ENCODE results near the gene SOX10. TPM values are rescaled to one million over a fixed set of nuclear protein-coding genes. Genes with fewer than 3 reads are reported as not detected.

The SOX10 gene
- total and polyA plus RNA-seq, 2 donors (not counting 1 experiment from before 2014, with no cell fraction given) = not detected

- H3K27ac ChIP-seq (ENCODE audit: low read length in 2 of 2) = no peak overlapping the region
- H3K4me3 Mint-ChIP-seq = no peak overlapping the region
- peaks cover 19% of the 10 kb centered on the region for H3K4me1 Mint-ChIP-seq
- no peaks in the 10 kb centered on the region for H3K27me3 Mint-ChIP-seq
- no peak overlapping the region for H3K27ac Mint-ChIP-seq
- H3K4me3 ChIP-seq (ENCODE audit: control extremely low read depth in 1 of 5, extremely low read depth in 1 of 5, insufficient read depth in 1 of 5, low read depth in 2 of 5, low read length in 4 of 5) = no peak overlapping the region
- TF ChIP-seq EZH2 (IDR thresholded peaks at IDR 0.05; ENCODE audit: borderline replicate concordance, insufficient read depth, low read depth, low read length, poor library complexity, severe bottlenecking) = no peak
- TF ChIP-seq CTCF (IDR thresholded peaks at IDR 0.05) = no peak
- H2AFZ ChIP-seq (ENCODE audit: insufficient read depth, low read depth, low read length, poor library complexity, severe bottlenecking) = no peak overlapping the region
- H3K36me3 ChIP-seq (replicated peaks in 1 of 2; ENCODE audit: control extremely low read depth in 1 of 2, control insufficient read depth in 1 of 2, extremely low read depth in 1 of 2, insufficient read depth in 2 of 2, low read length in 1 of 2) = peaks cover 0 to 52% of the 10 kb centered on the region in 2 experiments
- peaks cover 3% of the 10 kb centered on the region for H3K79me2 ChIP-seq (ENCODE audit: control insufficient read depth, insufficient read depth, low read length)
- H3K4me2 ChIP-seq (replicated peaks; ENCODE audit: low read depth, low read length, poor library complexity, severe bottlenecking) = no peak overlapping the region
- no peaks in the 10 kb centered on the region for H3K9me3 Mint-ChIP-seq (ENCODE audit: insufficient read depth)
- peaks cover 3 to 12% of the 10 kb centered on the region in 2 donors for H3K4me1 ChIP-seq (ENCODE audit: control insufficient read depth in 2 of 2, insufficient read depth in 2 of 2, low read length in 2 of 2)
- H3K9me3 ChIP-seq (ENCODE audit: control extremely low read depth in 1 of 3, control insufficient read depth in 2 of 3, insufficient read depth in 1 of 3, low read length in 2 of 3) = no peaks in the 10 kb centered on the region
- ChIA-PET CTCF (interaction anchor here (0.6 to 4.7 kb wide), 6 partner anchors 9 to 260 kb away, joined by 3 to 28 read pairs (median 3); partner anchors contain the start of gene MICALL1), POLR2A (interaction anchor here (0.7 kb wide), 1 partner anchor 25 kb away, joined by 4 read pairs; no protein-coding TSS in a partner anchor)
- WGBS (ENCODE audit: insufficient coverage) = 88% methylated on average over 11 of the region's 11 CpGs
- no peak for ATAC-seq (ENCODE audit: low read depth)
- no peak for DNase-seq
- H3K27me3 ChIP-seq (replicated peaks in 1 of 4; ENCODE audit: control extremely low read depth in 1 of 4, control insufficient read depth in 3 of 4, insufficient read depth in 4 of 4, low read length in 3 of 4) = no peaks in the 10 kb centered on the region
- no peak overlapping the region for H3K9ac ChIP-seq (ENCODE audit: low read length)
- intact Hi-C loops (cut with micrococcal nuclease) = loop anchor here (5.0 kb wide), 1 partner anchor 33 kb away; no protein-coding TSS in a partner anchor
- H4K20me1 ChIP-seq (ENCODE audit: control insufficient read depth, insufficient read depth, low read length, poor library complexity, severe bottlenecking) = peaks cover 11% of the 10 kb centered on the region
These were observed 53.9 kb downstream of the SOX10 start for GRCh38 chr22:37930270-37930951.

GRCh38 chr22:37929390-37929789, 55.0 kb downstream of the SOX10 start:
- Histone ChIP-seq H2AFZ (ENCODE audit: insufficient read depth, low read depth, low read length, poor library complexity, severe bottlenecking) (no peak overlapping the region), H3K36me3 (replicated peaks in 1 of 2; ENCODE audit: control extremely low read depth in 1 of 2, control insufficient read depth in 1 of 2, extremely low read depth in 1 of 2, insufficient read depth in 2 of 2, low read length in 1 of 2) (peaks cover 0 to 60% of the 10 kb centered on the region in 2 experiments), H3K9me3 (ENCODE audit: control extremely low read depth in 1 of 3, control insufficient read depth in 2 of 3, insufficient read depth in 1 of 3, low read length in 2 of 3) (no peaks in the 10 kb centered on the region), H3K9ac (ENCODE audit: low read length) (no peak overlapping the region), H3K4me1 (ENCODE audit: control insufficient read depth in 2 of 2, insufficient read depth in 2 of 2, low read length in 2 of 2) (peaks cover 3 to 12% of the 10 kb centered on the region in 2 donors), H3K27me3 (replicated peaks in 1 of 4; ENCODE audit: control extremely low read depth in 1 of 4, control insufficient read depth in 3 of 4, insufficient read depth in 4 of 4, low read length in 3 of 4) (no peaks in the 10 kb centered on the region), H3K27ac (ENCODE audit: low read length in 2 of 2) (no peak overlapping the region), H3K79me2 (ENCODE audit: control insufficient read depth, insufficient read depth, low read length) (peaks cover 5% of the 10 kb centered on the region), H3K4me2 (replicated peaks; ENCODE audit: low read depth, low read length, poor library complexity, severe bottlenecking) (no peak overlapping the region), H3K4me3 (ENCODE audit: control extremely low read depth in 1 of 5, extremely low read depth in 1 of 5, insufficient read depth in 1 of 5, low read depth in 2 of 5, low read length in 4 of 5) (no peak overlapping the region), H4K20me1 (ENCODE audit: control insufficient read depth, insufficient read depth, low read length, poor library complexity, severe bottlenecking) (peaks cover 11% of the 10 kb centered on the region)
- no peak overlapping the region for H3K27ac Mint-ChIP-seq
- ChIA-PET CTCF (interaction anchor here (1.5 kb wide), 1 partner anchor 10 kb away, joined by 3 read pairs; no protein-coding TSS in a partner anchor), POLR2A (interaction anchor here (0.6 kb wide), 1 partner anchor 10 kb away, joined by 3 read pairs; no protein-coding TSS in a partner anchor)
- ATAC-seq (ENCODE audit: low read depth) = no peak
- TF ChIP-seq CTCF (IDR thresholded peaks at IDR 0.05) = no peak
- no peak for TF ChIP-seq EZH2 (IDR thresholded peaks at IDR 0.05; ENCODE audit: borderline replicate concordance, insufficient read depth, low read depth, low read length, poor library complexity, severe bottlenecking)
- H3K9me3 Mint-ChIP-seq (ENCODE audit: insufficient read depth) = no peaks in the 10 kb centered on the region
- H3K4me1 Mint-ChIP-seq = peaks cover 19% of the 10 kb centered on the region
- H3K27me3 Mint-ChIP-seq = no peaks in the 10 kb centered on the region
- DNase-seq = no peak
- H3K4me3 Mint-ChIP-seq = no peak overlapping the region
- WGBS (ENCODE audit: insufficient coverage) = 100% methylated on average over 5 of the region's 5 CpGs
- intact Hi-C loops (cut with micrococcal nuclease) = no loop called here
